Epidermal melanocyte (primary cell): ENCODE measurements around the gene OR2D3.
"Not testable (repeated sequence)": the region's sequence is repeated elsewhere in the genome, so short reads cannot be mapped to it uniquely, and the experiment has no call there.

ENCODE experiments used
- DNase-seq: peaks from one replicate; pipeline ENCODE4 v3.0.0; 2011; ENCODE audit warnings: low spot score; ENCODE audit not compliant: insufficient read length

OR2D3 gene

DNA sequence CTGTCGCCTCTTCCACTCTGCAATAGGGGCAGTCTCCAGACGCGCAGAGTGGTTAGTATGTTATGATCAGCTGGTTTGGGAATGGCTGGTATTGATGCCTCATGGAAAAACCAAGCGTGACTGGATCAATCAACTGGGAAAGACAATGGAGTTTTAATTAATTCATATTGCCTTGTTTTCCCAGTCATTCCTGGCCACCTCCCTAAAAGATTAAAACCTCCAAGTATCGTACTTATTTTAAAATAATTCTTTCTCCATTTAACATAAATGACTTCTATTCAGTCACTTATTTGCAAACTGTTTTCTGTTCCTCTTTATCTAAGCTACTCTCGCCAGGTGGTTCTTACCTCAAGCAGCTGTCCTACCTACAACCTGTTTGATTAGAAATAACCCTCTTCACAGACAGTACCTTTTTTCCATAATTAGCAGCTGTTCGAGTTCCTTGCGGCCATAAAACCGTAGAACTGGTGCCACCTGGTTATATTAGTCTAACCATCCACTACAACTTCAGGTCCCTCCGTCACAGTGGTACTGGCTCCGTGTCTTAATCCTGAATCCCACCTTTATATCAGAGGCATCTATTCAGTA, 6.3 kb downstream of the OR2D3 start:
- DNase-seq: no peak

DNA sequence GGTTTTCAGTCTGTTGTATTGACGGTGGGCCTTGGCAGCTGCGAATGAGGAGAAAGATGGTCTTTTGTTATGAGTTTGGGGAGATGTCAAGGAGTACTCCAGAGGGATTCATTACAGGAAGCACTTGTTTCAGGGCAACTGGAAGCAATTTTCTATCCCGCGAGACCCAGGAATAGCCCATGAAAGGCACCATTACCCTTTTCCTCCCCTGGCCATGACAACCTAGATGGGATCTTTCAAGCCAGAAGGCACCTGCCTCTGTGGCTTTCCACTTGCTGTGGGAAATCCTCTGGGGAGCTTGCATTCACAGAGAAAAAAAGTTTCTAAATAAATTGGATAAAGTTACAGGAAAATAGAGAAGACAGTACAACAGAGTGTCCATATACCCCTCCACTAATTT, 8.1 kb downstream of the OR2D3 start:
- DNase-seq: no peak

DNA sequence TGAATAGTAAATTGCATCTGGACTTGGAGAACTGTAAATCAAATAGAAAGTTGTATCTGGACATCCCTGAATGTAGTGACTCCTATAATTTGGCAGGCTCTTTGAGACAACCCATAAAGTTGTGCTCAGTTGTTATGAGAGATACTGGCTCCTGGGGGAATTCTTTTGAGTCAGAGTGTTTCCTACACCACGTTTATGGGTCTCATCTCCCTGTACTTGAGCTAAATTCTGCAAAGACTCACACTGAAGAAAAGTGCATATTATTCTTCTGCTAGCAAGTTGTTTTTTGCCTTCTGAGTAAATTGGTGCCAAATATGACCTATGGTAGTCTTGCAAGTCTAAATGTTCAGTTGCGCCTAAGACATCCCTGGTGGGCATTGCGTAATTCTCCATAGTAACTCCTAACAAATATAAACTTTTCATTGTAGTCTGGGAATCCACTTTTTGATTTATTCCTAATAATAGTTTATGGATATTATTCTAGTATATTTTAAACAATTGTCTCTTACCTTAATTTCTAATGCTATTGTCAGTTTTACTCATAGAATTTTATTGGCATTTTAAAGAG, 10.4 kb downstream of the OR2D3 start:
- DNase-seq: no peak

DNA sequence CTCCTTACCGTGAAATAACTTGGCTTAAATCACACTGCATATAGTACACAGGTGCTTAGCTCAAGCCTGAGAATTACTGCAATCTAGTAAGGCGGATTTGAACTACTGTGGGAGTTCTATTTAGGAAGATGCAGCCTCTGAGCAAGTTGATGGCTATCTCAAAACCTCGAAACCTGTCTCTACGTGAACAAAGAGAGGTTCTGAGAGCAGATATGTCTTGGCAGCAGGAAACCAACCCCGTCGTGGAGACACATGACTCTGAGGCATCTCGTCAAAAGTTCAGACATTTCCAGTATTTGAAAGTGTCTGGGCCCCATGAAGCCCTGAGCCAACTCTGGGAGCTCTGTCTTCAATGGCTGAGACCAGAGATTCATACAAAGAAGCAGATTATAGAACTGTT, 11.3 kb downstream of the OR2D3 start:
- DNase-seq: no peak

DNA sequence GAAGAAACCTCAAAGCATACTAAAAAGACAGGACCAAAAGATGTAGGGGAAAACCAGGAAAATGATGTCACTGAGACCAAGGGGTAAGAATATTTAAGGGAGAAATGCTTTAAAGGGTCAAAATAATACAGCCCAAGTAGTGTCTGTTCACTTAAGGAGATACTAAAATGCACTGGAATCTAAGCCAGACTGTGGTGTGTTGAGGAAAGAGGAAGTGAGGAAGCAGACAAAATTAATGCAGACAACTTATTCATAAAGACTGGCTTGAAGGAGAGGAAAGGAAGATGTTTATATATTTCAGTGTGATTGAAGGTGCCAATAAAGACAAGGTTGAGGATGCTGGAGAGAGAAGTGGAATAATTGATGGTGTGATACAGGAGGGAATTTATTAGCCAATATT, 21.2 kb downstream of the OR2D3 start:
- DNase-seq: no peak

DNA sequence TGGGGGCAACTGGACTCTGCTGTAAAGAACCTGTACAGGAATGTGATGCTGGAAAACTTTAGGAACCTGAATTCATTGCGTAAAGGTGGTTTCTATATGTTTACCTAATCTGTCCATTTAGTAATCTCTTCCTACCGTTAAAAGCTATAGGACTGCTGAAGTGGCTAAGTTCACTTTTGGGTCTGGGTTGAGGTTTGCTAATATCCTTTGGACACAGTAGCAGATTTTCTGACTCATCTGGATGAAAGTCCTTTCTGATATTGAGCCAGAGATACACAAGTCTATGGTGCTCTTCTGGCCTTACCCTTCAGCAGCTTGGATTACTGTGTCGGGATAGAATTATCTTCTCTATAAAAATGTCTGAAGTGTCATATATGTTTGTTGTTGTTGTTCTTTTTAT, 22.3 kb downstream of the OR2D3 start:
- no peak for DNase-seq

DNA sequence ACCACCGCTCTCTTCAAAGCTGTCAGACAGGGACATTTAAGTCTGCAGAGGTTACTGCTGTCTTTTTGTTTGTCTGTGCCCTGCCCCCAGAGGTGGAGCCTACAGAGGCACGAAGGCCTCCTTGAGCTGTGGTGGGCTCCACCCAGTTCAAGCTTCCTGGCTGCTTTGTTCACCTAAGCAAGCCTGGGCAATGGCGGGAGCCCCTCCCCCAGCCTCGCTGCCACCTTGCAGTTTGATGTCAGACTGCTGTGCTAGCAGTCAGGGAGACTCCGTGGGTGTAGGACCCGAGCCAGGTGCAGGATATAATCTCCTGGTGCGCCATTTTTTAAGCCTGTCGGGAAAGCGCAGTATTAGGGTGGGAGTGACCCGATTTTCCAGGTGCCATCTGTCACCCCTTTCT, 33.4 kb downstream of the OR2D3 start:
- DNase-seq: not testable (repeated sequence)

DNA sequence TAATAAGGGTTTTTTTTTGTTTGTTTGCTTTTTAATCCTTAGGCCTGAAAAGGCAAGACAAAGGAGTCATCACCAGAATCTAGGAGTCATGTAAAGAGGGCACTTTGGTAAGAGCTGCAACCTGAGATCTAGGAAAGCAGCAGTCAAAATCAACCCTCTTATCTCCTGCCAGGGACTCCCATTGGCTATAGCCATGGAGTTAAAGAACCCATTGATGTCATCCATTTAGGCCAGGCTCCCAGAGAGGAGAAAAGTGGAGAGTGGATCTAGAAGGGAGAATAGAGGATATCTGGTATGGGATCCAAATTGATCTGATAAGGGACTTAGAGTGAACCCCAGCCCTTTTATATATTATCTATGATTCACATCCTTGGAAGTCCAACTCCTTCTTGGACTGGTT, 41.3 kb downstream of the OR2D3 start:
- no peak for DNase-seq

DNA sequence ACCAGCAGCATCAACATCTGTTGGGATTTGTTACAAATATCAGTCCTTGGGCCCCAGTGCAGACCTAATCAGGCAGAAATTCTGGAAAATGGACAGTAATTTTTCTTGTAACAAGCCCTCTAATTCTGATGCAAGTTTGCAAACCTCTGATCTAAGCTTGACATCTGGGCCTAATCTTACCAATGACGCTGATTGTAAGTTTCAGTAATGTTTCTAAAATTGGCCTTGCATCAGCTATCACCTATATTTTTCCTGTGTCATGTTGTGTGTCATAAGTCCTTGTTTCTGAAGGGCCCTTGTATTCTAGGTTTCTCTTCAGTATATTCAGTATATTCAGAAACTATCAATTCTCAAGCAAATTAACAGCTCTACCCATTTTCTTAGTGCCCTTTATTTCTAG, 41.9 kb downstream of the OR2D3 start:
- DNase-seq: no peak

DNA sequence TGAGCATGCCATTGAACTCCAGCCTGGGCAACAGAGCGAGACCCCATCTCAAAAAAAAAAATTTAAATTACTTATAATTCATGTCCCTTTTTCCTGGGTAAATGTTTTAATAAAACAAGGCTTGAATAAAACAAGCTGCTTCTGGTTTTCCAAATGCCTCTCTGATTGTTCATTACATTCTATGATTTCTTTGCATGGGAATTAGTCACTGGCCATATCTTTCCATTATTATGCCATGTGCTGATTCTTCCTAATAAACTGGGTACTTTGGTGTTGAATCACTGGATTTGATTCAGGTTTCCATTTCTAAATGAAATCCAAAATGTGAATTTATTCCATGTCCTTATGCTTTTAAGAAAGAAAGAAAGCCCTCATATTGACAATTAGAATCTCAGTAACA, 48.0 kb downstream of the OR2D3 start:
- DNase-seq: no peak

DNA sequence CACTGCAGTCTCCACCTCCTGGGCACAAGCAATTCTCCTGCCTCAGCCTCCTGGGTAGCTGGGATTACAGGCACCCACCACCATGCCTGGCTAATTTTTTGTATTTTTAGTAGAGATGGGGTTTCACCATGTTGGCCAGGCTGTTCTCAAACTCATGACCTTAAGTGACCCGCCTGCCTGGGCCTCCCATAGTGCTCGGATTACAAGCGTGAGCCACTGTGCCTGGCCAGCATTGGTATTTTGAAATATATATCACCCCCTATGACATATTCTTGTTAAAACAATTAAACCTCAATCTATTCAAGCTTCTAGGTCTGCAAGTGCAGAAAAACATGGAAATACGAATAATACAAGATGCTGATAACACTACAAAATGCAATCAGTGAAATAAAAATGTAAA, 49.1 kb downstream of the OR2D3 start:
- not testable (repeated sequence) for DNase-seq
